SU-DHL-6 (cell line): ENCODE data around the gene TAMM41.

Experiments
- CTCF ChIP-seq: fragments of 200-600 bp; sonication (generic); IDR thresholded peaks from one replicate; pipeline ENCODE4 v1.5.1; 2017; ENCODE audit warnings: antibody characterized with exemption, mild to moderate bottlenecking, low read length, moderate library complexity; ENCODE audit not compliant: insufficient read depth, poor library complexity, severe bottlenecking
- EZH2phosphoT487 ChIP-seq: fragments of 200-600 bp; sonication (generic), shearing (Covaris generic); conservative IDR thresholded peaks from 2 replicates; pipeline ENCODE4 v1.6.1; 2018; ENCODE audit warnings: mild to moderate bottlenecking, antibody characterized with exemption, low read length, moderate library complexity, mixed read lengths

- TF ChIP-seq CTCF (no peak), EZH2phosphoT487 (no peak)
These were observed 67.1 kb downstream of the TAMM41 start for GRCh38 chr3:11779626-11780025.
